ENCODE results near the gene ZBTB8A.
"Not testable (repeated sequence)": the region's sequence is repeated elsewhere in the genome, so short reads cannot be mapped to it uniquely, and the experiment has no call there.

The ZBTB8A gene

DNA sequence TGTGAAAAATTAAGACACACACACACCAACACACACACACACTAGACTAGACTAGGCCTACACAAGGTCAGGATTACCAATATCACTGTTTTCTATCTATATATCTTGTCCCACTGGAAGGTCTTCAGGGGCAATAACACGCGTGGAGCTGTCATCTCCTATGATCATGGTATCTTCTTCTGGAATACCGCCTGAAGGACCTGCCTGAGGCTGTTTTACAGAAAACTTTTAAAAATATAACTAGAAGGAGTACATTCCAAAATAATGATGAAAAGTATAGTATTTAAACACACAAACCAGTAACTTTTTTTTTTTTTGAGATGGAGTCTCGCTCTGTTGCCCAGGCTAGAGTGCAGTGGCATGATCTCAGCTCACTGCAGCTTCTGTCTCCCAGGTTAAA is 20.3 kb upstream of the ZBTB8A start:
- no peak overlapping the region for H3K27ac ChIP-seq
- TF ChIP-seq, protein P1, sequence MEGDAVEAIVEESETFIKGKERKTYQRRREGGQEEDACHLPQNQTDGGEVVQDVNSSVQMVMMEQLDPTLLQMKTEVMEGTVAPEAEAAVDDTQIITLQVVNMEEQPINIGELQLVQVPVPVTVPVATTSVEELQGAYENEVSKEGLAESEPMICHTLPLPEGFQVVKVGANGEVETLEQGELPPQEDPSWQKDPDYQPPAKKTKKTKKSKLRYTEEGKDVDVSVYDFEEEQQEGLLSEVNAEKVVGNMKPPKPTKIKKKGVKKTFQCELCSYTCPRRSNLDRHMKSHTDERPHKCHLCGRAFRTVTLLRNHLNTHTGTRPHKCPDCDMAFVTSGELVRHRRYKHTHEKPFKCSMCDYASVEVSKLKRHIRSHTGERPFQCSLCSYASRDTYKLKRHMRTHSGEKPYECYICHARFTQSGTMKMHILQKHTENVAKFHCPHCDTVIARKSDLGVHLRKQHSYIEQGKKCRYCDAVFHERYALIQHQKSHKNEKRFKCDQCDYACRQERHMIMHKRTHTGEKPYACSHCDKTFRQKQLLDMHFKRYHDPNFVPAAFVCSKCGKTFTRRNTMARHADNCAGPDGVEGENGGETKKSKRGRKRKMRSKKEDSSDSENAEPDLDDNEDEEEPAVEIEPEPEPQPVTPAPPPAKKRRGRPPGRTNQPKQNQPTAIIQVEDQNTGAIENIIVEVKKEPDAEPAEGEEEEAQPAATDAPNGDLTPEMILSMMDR (conservative IDR thresholded peaks at IDR 0.05): no peak
- TF ChIP-seq ZFX (IDR thresholded peaks at IDR 0.05): no peak

DNA sequence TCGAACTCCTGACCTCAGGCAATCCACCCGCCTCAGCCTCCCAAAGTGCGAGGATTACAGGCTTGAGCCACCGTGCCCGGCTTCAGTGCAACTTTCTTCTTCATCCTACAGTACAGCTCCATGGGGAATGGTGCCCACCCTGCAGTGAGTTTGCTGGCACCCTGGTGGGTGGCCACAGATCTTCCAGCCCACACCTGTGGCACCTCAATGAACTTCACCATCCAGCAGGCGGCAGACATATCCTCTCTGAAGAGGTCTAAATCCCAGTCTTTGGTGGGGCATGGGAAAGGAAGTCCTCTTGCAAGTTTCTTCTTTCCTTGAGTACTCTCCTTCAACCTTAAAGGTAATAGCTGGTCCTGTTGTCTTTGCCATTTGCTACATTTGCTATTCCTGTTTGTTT is 18.1 kb upstream of the ZBTB8A start:
- TF ChIP-seq ZFX (IDR thresholded peaks at IDR 0.05): no peak
- TF ChIP-seq, protein P1 (conservative IDR thresholded peaks at IDR 0.05): no peak
- no peak overlapping the region; the same call in 1 of the 2 replicates for H3K27ac ChIP-seq

DNA sequence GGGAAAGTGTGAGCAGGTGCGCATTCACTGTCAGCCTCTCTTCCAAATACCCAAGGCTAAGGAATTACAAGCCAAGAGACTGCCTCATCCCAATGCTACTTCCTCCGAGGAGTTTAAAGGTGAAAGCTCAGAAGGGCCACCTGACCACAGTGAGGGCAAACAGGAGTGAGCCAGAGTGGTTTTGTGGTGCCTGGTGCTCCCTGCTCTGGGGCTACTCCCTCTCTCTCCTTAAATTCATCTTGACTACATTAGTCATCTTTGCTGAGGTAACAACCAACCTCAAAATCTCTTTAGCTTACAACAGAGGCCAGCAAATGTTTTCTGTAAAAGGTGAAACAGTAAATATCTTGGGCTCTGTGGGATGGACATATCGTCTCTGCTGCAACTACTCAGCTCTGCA is 14.2 kb upstream of the ZBTB8A start:
- TF ChIP-seq, protein P1 (conservative IDR thresholded peaks at IDR 0.05): no peak
- TF ChIP-seq ZFX (IDR thresholded peaks at IDR 0.05): no peak
- no peak overlapping the region for H3K27ac ChIP-seq

DNA sequence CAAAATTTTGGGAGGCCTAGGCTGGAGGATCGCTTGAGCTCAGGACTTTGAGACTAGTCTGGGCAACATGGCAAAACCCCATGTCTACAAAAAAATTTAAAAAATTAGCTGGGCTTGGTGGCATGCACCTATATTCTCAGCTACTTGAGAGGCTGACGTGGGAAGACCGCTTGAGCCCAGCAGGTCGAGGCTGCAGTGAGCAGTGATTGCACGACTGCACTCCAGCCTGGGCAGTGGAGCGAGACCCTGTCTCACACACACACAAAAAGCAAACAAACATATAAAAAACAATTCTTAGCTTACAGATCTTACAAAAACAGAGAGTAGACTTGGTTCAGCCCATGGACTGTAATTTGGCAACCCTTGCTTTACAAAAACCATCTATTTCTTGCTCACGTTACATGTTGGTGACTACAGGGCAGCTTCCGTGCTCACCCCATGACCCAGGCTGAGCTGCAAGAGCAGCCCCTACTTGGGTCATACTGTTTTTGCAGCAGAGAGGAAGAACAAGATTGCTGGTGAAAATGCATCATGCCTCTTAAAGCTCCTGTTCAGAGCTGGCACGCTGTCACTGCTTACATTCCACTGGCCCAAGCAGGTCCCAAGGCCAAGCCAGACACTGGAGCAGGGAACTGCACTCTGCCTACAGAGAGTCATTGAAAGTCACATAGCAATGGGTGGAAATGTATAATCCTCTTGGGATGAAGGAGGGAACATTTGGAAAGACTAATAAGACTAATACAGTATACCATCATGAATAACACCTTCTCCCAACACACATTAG is 13.4 kb upstream of the ZBTB8A start:
- TF ChIP-seq, protein P1 (conservative IDR thresholded peaks at IDR 0.05): no peak
- TF ChIP-seq ZFX (IDR thresholded peaks at IDR 0.05): no peak

DNA sequence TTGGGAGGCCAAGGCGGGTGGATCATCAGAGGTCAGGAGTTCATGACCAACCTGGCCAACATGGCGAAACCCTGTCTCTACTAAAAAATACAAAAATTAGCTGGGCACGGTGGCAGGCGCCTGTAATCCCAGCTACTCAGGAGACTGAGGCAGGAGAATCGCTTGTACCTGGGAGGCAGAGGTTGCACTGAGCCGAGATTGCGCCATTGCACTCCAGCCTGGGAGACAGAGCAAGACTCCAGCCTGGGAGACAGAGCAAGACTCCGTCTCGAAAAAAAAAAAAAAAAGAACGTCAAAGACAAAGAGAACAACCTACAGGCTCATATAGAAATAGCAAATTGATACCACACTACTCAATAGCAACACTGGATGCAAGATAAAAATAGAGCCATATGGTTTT is 10.7 kb upstream of the ZBTB8A start:
- not testable (repeated sequence) for H3K27ac ChIP-seq

More for the DNA sequence above, 13.4 kb upstream of the ZBTB8A start:
- H3K27ac ChIP-seq: no peak overlapping the region

DNA sequence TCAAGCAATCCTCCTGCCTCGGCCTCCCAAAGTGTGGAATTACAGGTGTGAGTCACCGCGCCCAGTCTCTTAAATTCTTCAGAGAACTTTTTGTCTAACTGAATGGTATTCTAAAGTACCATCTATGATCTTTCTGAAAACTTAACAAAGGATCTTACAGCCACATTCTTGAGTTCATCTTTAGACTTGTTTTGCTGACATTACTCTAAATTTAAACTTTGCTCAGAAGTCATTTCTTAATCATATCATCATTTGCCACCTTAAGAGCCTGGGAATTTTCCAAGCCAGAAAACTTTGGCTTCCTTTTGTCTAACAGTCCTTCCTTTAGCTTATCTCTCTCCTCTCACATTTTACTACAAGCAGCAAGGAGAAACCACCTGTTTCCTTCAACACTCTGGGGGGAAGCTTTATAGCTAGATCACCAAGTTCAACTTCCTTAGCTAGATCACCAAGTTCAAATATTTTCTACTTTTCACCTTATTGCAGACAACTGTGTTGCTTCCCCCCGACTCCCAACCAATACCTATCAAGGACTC is 5.4 kb upstream of the ZBTB8A start:
- TF ChIP-seq ZFX (IDR thresholded peaks at IDR 0.05): no peak
- TF ChIP-seq, protein P1 (conservative IDR thresholded peaks at IDR 0.05): no peak
- H3K27ac ChIP-seq: no peak overlapping the region

DNA sequence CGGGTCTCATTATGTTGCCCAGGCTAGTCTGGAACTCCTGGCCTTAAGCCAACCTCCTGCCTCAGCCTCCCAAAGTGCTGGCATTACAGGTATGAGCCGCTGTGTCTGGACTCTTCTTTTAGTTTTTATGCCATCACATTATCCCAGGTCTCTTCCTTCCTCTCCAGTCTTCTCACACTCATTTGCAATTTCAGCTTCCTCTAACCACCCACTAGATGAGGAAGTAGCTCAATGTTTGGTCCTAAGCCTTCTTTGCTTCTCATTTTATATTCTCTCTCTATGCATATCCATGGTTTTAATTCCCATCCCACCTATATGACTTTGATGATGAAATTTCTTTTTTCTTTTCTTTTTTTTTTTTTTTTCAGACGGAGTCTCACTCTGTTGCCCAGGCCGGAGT is 3.1 kb upstream of the ZBTB8A start:
- no peak overlapping the region for H3K27ac ChIP-seq
- TF ChIP-seq, protein P1 (conservative IDR thresholded peaks at IDR 0.05): no peak
- no peak for TF ChIP-seq ZFX (IDR thresholded peaks at IDR 0.05)

DNA sequence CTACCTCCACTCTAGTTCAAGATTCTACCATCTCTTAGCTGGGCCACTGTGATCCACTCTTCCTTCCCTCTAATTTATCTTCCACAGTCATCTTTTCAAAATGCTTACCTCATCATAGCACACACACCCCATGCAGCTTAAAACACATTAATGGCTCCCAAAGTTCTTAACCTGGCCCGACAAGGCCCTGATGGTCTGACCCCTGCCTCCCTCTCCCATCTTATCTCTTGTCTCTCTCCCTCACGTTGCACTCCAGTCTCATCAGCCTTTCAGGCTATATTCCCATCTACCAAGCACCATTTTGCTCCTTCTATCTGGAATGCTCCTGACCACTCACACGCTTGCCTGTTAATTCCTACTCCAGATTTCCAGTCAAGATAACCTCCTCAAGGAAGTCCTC is 2.5 kb upstream of the ZBTB8A start:
- TF ChIP-seq ZFX (IDR thresholded peaks at IDR 0.05): no peak

More for the DNA sequence above, 2.5 kb upstream of the ZBTB8A start:
- no peak overlapping the region for H3K27ac ChIP-seq

All from C4-2B (cell line).